GM18951 (cell line): ENCODE results near the gene SERPINI1.
A peak's percentile ranks its signal among the peaks of the same experiment; 100 is the strongest.

Source experiments
- POLR2A ChIP-seq: IDR thresholded peaks from 4 replicates; pipeline ENCODE4 v1.6.1; 2011; ENCODE audit warnings: mild to moderate bottlenecking; ENCODE audit not compliant: insufficient read length, insufficient read depth; ENCODE audit errors: extremely low read depth
- in situ Hi-C: fragments of 300-500 bp; cut with MboI; formaldehyde crosslinking; loops from one replicate; pipeline ENCODE4 v1.12.0; 2022; ENCODE audit warnings: low sequenced_read_pairs, mixed read lengths, inconsistent platforms; ENCODE audit not compliant: unreplicated experiment

SERPINI1 gene

GRCh38 chr3:167735233-167736138, at the start of gene SERPINI1:
SERPINI1 (plus strand) TSS chr3:167735721; CDS start chr3:167789129, 53,408 bp downstream.
- in situ Hi-C loops: no loop called here
- TF ChIP-seq POLR2A: peak; percentile 79

GRCh38 chr3:167691366-167691765, 44.2 kb upstream of the SERPINI1 start:
- TF ChIP-seq POLR2A: no peak
- in situ Hi-C loops: no loop called here

DNA sequence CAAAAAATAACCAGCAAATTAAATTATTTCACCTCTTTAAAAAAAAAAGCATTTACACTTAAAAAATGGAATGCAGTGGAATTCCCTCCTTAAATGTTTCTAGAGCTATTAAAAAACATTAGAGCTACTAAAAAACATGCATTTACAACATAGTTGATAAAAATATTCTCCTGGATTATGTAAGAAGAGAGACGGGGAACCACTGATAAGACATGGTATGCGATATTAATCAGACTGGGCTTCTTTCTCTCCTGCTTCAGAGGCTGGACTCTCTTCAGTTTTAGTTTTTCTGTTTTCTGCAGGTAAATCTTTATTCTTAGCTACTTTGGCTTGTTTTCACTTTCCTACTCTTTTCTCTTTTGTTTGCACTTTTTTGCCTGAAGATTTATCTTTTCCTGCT, 41.4 kb upstream of the SERPINI1 start:
- in situ Hi-C loops: no loop called here
- TF ChIP-seq POLR2A: no peak

DNA sequence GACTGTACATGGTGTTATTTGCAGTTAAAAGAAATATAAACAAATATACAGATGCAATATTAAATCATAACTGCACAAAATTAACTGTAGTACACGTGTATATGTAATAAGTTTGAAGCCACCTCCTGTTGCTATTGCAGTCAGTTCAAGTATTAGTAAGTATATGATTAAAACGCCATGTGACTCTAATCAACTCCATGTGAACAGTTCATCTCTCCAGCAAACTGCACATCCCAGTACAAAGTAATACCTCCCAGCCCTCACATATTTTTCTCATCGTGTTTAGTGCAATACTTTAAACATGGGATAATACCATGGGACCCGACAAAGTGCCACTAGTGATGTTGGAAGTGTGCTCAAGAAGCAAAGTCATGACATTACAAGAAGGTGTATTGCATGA, 35.5 kb upstream of the SERPINI1 start:
- TF ChIP-seq POLR2A: no peak
- in situ Hi-C loops: no loop called here

GRCh38 chr3:167700926-167701325, 34.6 kb upstream of the SERPINI1 start:
- no peak for TF ChIP-seq POLR2A
- in situ Hi-C loops: no loop called here

DNA sequence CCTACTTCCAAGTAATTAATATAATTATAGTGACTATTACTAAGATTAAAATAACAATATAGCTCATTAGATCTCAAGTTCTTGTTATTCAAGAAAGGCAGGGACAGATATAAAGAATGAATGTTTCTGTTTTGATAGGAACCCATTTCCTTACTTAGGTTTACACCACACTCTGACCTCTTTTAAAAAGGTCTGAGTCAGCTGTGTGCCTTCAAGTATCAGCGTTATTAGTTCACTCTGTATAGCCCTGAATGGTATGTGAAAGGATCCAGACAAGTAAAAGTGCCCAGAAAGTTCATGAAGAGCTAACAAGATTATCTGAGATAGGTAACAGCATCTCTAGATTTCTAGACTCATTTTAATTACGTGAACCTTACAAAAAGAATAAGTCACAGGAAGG, 29.7 kb upstream of the SERPINI1 start:
- in situ Hi-C loops: no loop called here
- no peak for TF ChIP-seq POLR2A

DNA sequence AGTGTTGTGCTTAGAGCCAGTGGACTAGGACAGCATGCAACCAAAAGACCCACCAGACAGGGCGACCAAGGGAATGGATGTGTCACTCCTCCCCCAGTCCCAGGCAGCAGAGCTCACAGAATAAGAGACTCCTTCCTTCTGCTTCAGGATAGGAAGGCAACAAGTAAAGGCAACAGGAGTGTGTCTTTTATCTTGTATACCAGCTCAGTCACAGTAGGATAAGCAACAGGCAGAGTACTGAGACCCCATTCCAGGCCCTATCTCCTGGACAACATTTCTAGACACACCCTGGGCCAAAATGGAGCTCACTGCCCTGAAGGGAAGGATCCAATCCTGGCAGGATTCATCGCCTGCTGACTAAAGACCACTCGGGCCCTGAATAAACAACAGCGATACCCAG, 25.8 kb upstream of the SERPINI1 start:
- no peak for TF ChIP-seq POLR2A
- in situ Hi-C loops: no loop called here

GRCh38 chr3:167710552-167710951, 25.0 kb upstream of the SERPINI1 start:
- no peak for TF ChIP-seq POLR2A
- in situ Hi-C loops: no loop called here

- in situ Hi-C loops: no loop called here
- TF ChIP-seq POLR2A: no peak
These were observed 24.1 kb upstream of the SERPINI1 start for GRCh38 chr3:167711439-167711838.

DNA sequence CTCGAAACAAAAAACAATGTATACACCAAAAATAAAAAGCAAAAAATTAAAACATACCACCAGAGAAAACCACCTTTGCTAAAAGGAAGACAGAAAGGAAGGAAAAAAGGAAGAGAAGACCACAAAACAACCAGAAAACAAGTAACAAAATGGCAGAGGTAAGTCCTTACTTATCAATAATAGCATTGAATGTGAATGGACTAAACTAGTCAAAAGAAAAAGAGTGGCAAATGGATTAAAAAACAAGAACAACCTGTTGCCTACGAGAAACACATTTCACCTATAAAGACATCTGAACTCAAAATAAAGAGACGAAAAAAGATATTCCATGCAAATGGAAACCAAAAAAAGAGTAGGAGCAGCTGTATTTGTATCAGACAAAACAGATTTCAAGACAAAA, 23.1 kb upstream of the SERPINI1 start:
- no peak for TF ChIP-seq POLR2A

GRCh38 chr3:167714871-167715270, 20.6 kb upstream of the SERPINI1 start:
- TF ChIP-seq POLR2A: no peak
- in situ Hi-C loops: no loop called here

More for the DNA sequence above, 23.1 kb upstream of the SERPINI1 start:
- in situ Hi-C loops: no loop called here

GRCh38 chr3:167716920-167717319, 18.6 kb upstream of the SERPINI1 start:
- in situ Hi-C loops: no loop called here
- TF ChIP-seq POLR2A: no peak

- TF ChIP-seq POLR2A: no peak
- in situ Hi-C loops: no loop called here
These were observed 16.9 kb upstream of the SERPINI1 start for GRCh38 chr3:167718582-167718981.

GRCh38 chr3:167723025-167723512, 12.5 kb upstream of the SERPINI1 start:
- no peak for TF ChIP-seq POLR2A
- in situ Hi-C loops: no loop called here
